22Rv1 (cell line): ENCODE results near the gene KCNQ1.

Source experiments
- CTCF ChIP-seq: fragments of 450-650 bp; IDR thresholded peaks from 2 replicates; pipeline ENCODE4 v1.5.1; 2017; ENCODE audit warnings: mild to moderate bottlenecking
- ZFX ChIP-seq: fragments of 450-650 bp; IDR thresholded peaks from 2 replicates; pipeline ENCODE4 v1.6.1; 2017; ENCODE audit warnings: antibody characterized with exemption, borderline replicate concordance

GRCh38 chr11:2666828-2667570, 222.2 kb downstream of the KCNQ1 start:
- TF ChIP-seq CTCF (no peak), ZFX (no peak)
